ENCODE measurements around the gene ITGA5. TPM values are rescaled to one million over a fixed set of nuclear protein-coding genes. Genes with fewer than 3 reads are reported as not detected.

The ITGA5 gene
- total RNA-seq, 1 experiment from 2014 or later = 75.8 TPM

GRCh38 chr12:54417712-54418440 is 1.2 kb downstream of the ITGA5 start:
- Histone ChIP-seq H3K4me3 (ENCODE audit: low read depth in 2 of 2, low read length in 2 of 2) (peak overlapping the region; percentile 71 to 86), H3K9me3 (ENCODE audit: control insufficient read depth, insufficient read depth, low read depth, low read length) (no peaks in the 10 kb centered on the region), H3K4me1 (ENCODE audit: control insufficient read depth, insufficient read depth, low read length) (peaks cover 41% of the 10 kb centered on the region), H3K27ac (ENCODE audit: low read length) (peak overlapping the region; percentile 81), H3K27me3 (ENCODE audit: control insufficient read depth, insufficient read depth, low read length) (no peaks in the 10 kb centered on the region), H3K36me3 (ENCODE audit: control insufficient read depth, insufficient read depth, low read length) (no peaks in the 10 kb centered on the region; the same call in 1 of the 2 replicates)
- ATAC-seq (peak; percentile 42; the same call in 1 of the 2 replicates), DNase-seq (ENCODE audit: low read depth, low spot score) (no peak)
- intact Hi-C loops (cut with micrococcal nuclease; ENCODE audit: unreplicated experiment) = no loop called here
- ChIA-PET POLR2A (interaction anchor here (0.6 kb wide), 1 partner anchor 73 kb away, joined by 3 read pairs; no protein-coding TSS in a partner anchor), CTCF (interaction anchor here (0.6 to 3.4 kb wide), 3 partner anchors 9 to 20 kb away, joined by 4 to 19 read pairs (median 10); no protein-coding TSS in a partner anchor)
- in situ Hi-C loops (cut with HindIII; ENCODE audit: low pct_unique_long_range_greater_than_20kb, low sequenced_read_pairs) = no loop called here
- TSS peak; percentile 64 for BruUV-seq (replicated peaks)
- TF ChIP-seq POLR2AphosphoS5 (IDR thresholded peaks at IDR 0.05; ENCODE audit: low read depth, low read length) (no peak), REST (IDR thresholded peaks at IDR 0.05; ENCODE audit: insufficient read depth in 1 of 2, low read depth in 2 of 2, low read length in 1 of 2) (no peak), TCF7L2 (IDR thresholded peaks at IDR 0.05; ENCODE audit: low read depth, low read length) (no peak), CTCF (IDR thresholded peaks at IDR 0.05) (no peak), SIN3A (IDR thresholded peaks at IDR 0.05; ENCODE audit: borderline replicate concordance, insufficient read depth, low read depth, low read length) (no peak)

- no TSS peak for BruUV-seq (replicated peaks)
- TF ChIP-seq SIN3A (IDR thresholded peaks at IDR 0.05; ENCODE audit: borderline replicate concordance, insufficient read depth, low read depth, low read length) (no peak), TCF7L2 (IDR thresholded peaks at IDR 0.05; ENCODE audit: low read depth, low read length) (no peak)
- no peaks in the 10 kb centered on the region; the same call in 1 of the 2 replicates for H3K36me3 ChIP-seq (ENCODE audit: control insufficient read depth, insufficient read depth, low read length)
- in situ Hi-C loops (cut with HindIII; ENCODE audit: low pct_unique_long_range_greater_than_20kb, low sequenced_read_pairs) (no loop called here), intact Hi-C loops (cut with micrococcal nuclease; ENCODE audit: unreplicated experiment) (no loop called here)
- ChIA-PET CTCF (interaction anchor here (0.5 to 3.4 kb wide), 3 partner anchors 8 to 26 kb away, joined by 5 to 19 read pairs (median 5); no protein-coding TSS in a partner anchor), POLR2A (no interaction called here)
- ATAC-seq (no peak), DNase-seq (ENCODE audit: low read depth, low spot score) (no peak)
- peak overlapping the region; percentile 71 to 86 for H3K4me3 ChIP-seq (ENCODE audit: low read depth in 2 of 2, low read length in 2 of 2)
- no peaks in the 10 kb centered on the region for H3K27me3 ChIP-seq (ENCODE audit: control insufficient read depth, insufficient read depth, low read length)
- peaks cover 43% of the 10 kb centered on the region for H3K4me1 ChIP-seq (ENCODE audit: control insufficient read depth, insufficient read depth, low read length)
- H3K9me3 ChIP-seq (ENCODE audit: control insufficient read depth, insufficient read depth, low read depth, low read length) = no peaks in the 10 kb centered on the region
- H3K27ac ChIP-seq (ENCODE audit: low read length) = peak overlapping the region; percentile 81; the same call in 1 of the 2 replicates
Observed at GRCh38 chr12:54416687-54417603, 2.1 kb downstream of the ITGA5 start.

Measured in Panc1 (cell line).